ENCODE results near the gene FBL.
"Not testable (repeated sequence)": the region's sequence is repeated elsewhere in the genome, so short reads cannot be mapped to it uniquely, and the experiment has no call there.

- not testable (repeated sequence) for TF ChIP-seq REST (IDR thresholded peaks at IDR 0.05; ENCODE audit: insufficient read depth in 1 of 2, low read depth in 2 of 2, low read length in 1 of 2); CTCF (IDR thresholded peaks at IDR 0.05); POLR2AphosphoS5 (IDR thresholded peaks at IDR 0.05; ENCODE audit: low read depth, low read length); SIN3A (IDR thresholded peaks at IDR 0.05; ENCODE audit: borderline replicate concordance, insufficient read depth, low read depth, low read length); TCF7L2 (IDR thresholded peaks at IDR 0.05; ENCODE audit: low read depth, low read length)
These were observed 38.5 kb upstream of the FBL start for GRCh38 chr19:39884721-39885120.

Data from Panc1 (cell line).